SK-N-MC (cell line): ENCODE results near the gene MYLIP.

Experiments used
- EZH2 ChIP-seq: fragments of 200-600 bp; sonication (generic); IDR thresholded peaks from one replicate; pipeline ENCODE4 v1.6.1; 2017; ENCODE audit warnings: antibody characterized with exemption
- POLR2AphosphoS5 ChIP-seq: IDR thresholded peaks from 2 replicates; pipeline ENCODE4 v1.6.1; 2012; ENCODE audit warnings: mild to moderate bottlenecking, low read depth, low read length, borderline replicate concordance

- TF ChIP-seq POLR2AphosphoS5 (no peak), EZH2 (no peak)
Measured at GRCh38 chr6:16149305-16149704, 20.4 kb downstream of the MYLIP start.
